ENCODE data around the gene ICAM2.
A peak's percentile ranks its signal among the peaks of the same experiment; 100 is the strongest.

ICAM2 gene

GRCh38 chr17:64020056-64020766 lies at the start of gene ICAM2:
Gene ICAM2 (minus strand): TSS chr17:64020633. CDS start chr17:64006691, 13,942 bp downstream.
- Mint-ChIP-seq H3K9me3 (no peaks in the 10 kb centered on the region), H3K4me3 (peak within 1 kb of the TSS; percentile 100), H3K36me3 (ENCODE audit: low read depth) (peaks cover 7% of the 10 kb centered on the region), H3K27ac (peak within 1 kb of the TSS; percentile 100), H3K4me1 (ENCODE audit: low read depth) (peaks cover 89% of the 10 kb centered on the region), H3K27me3 (no peaks in the 10 kb centered on the region)

DNA sequence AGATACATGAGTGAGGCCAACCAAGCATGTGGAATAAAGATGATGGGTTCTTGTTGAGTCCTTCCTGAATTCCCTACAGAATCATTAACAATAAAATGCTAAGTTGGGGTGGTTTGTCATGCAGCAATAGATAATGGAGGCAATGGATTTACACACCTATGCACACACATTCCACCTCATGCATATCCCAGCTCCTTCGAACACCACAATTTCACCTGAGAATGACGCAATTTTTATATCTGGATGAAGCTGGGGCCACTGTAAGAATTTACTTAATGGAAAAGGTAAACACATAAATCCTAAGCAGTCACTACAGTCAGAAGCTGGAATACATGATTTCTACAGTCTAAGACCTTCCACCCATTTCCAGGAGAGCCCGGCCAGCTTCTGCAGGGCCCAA lies 49.8 kb upstream of the ICAM2 start:
- Mint-ChIP-seq H3K27me3 (no peaks in the 10 kb centered on the region), H3K4me3 (no peak overlapping the region), H3K9me3 (peaks cover 5% of the 10 kb centered on the region), H3K4me1 (ENCODE audit: low read depth) (peaks cover 32% of the 10 kb centered on the region), H3K27ac (no peak overlapping the region), H3K36me3 (ENCODE audit: low read depth) (peaks cover 81% of the 10 kb centered on the region)

- Mint-ChIP-seq H3K27ac (no peak overlapping the region), H3K4me1 (ENCODE audit: low read depth) (peaks cover 37% of the 10 kb centered on the region), H3K27me3 (no peaks in the 10 kb centered on the region), H3K9me3 (peaks cover 5% of the 10 kb centered on the region), H3K36me3 (ENCODE audit: low read depth) (peaks cover 85% of the 10 kb centered on the region), H3K4me3 (no peak overlapping the region)
Measured at GRCh38 chr17:64069143-64069542, 48.7 kb upstream of the ICAM2 start.

DNA sequence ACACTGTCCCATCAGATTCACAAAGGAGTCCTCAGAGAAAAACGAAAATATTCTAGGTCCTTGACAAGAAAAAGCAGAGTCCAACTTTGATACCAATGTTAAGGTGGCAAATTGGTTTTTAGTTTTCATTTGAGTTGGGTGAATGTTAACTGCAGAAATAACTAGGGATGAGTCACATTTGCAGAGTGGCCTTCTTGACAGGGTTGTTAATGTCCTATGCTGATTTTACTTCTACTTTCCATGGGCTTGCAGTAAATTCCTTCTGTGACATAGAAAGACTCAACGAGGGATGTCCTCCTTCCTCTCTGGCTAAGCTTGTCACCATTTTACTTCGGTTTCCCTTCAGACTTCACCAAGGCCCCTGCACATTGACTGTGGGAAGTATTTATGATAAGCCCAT lies 47.2 kb upstream of the ICAM2 start:
- peaks cover 89% of the 10 kb centered on the region for H3K36me3 Mint-ChIP-seq (ENCODE audit: low read depth)
- peaks cover 5% of the 10 kb centered on the region for H3K9me3 Mint-ChIP-seq
- no peaks in the 10 kb centered on the region for H3K27me3 Mint-ChIP-seq
- peaks cover 47% of the 10 kb centered on the region for H3K4me1 Mint-ChIP-seq (ENCODE audit: low read depth)
- peak overlapping the region; percentile 92 for H3K27ac Mint-ChIP-seq
- peak overlapping the region; percentile 71 for H3K4me3 Mint-ChIP-seq

DNA sequence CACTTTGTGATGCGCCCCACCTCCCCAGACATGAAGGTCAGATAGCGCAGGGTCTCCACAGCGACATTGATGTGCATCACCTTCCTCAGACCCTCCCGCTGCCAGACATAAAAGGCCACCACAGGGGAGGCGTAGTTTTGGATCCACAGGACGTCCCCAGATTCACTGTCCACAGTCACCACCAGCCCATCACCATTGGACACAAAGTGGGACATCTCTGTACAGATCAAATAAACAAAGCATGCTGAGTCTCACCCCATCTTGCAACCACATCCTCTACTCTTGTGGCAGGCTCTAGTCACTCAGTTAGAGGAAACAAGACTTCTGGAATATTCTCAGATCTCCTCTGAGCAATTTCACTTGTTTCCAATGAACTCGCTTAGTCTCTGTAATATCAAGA lies 46.3 kb upstream of the ICAM2 start:
- peaks cover 54% of the 10 kb centered on the region for H3K4me1 Mint-ChIP-seq (ENCODE audit: low read depth)
- H3K9me3 Mint-ChIP-seq, result peaks cover 5% of the 10 kb centered on the region
- peaks cover 84% of the 10 kb centered on the region for H3K36me3 Mint-ChIP-seq (ENCODE audit: low read depth)
- H3K27ac Mint-ChIP-seq, result peak overlapping the region; percentile 92
- H3K4me3 Mint-ChIP-seq, result peak overlapping the region; percentile 71
- H3K27me3 Mint-ChIP-seq, result no peaks in the 10 kb centered on the region

DNA sequence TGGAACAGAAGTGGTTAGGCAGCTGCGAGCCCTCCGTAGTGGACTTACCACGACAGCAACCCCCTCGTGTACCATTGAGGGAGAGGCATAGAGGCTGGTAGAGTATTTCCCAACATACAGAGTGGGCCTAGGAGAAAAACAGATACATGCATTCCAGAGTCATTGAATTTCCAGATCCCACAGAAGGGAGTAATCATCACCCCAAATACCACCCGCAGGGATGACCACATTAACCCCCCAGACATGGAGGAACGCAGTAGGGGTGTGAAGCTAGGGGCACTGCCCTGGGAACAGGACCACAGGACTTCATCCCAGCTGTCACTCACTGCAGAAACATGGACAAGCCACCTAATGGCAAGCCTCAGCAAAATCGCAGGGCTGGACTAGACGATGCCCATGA lies 44.7 kb upstream of the ICAM2 start:
- Mint-ChIP-seq H3K36me3 (ENCODE audit: low read depth) (peaks cover 81% of the 10 kb centered on the region), H3K4me3 (peak overlapping the region; percentile 32), H3K9me3 (no peaks in the 10 kb centered on the region), H3K4me1 (ENCODE audit: low read depth) (peaks cover 70% of the 10 kb centered on the region), H3K27ac (no peak overlapping the region), H3K27me3 (no peaks in the 10 kb centered on the region)

DNA sequence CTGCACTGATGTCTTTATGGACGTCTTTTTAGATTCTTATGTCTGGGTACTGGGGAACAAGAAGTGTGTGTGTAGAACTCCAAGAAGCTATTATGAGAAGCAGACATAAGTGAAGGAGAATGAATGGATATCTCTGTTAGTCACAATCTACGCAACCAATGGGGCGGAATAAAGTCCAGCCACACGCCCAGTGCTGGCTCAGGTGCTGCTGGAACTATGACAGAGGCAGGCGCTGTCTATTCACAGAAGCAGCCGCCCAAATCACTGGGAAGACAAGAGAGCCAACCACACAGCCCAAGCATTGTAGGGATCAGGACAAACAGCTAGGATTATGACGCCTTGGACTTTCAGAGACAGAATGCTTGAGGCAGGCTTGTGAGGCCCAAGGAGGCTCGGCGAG lies 43.9 kb upstream of the ICAM2 start:
- H3K4me3 Mint-ChIP-seq, result peak overlapping the region; percentile 32
- H3K27ac Mint-ChIP-seq, result no peak overlapping the region
- H3K27me3 Mint-ChIP-seq, result no peaks in the 10 kb centered on the region
- peaks cover 73% of the 10 kb centered on the region for H3K4me1 Mint-ChIP-seq (ENCODE audit: low read depth)
- peaks cover 79% of the 10 kb centered on the region for H3K36me3 Mint-ChIP-seq (ENCODE audit: low read depth)
- H3K9me3 Mint-ChIP-seq, result no peaks in the 10 kb centered on the region

- Mint-ChIP-seq H3K27ac (peak overlapping the region; percentile 23), H3K4me3 (peak overlapping the region; percentile 33), H3K36me3 (ENCODE audit: low read depth) (peaks cover 79% of the 10 kb centered on the region), H3K27me3 (no peaks in the 10 kb centered on the region), H3K4me1 (ENCODE audit: low read depth) (peaks cover 74% of the 10 kb centered on the region), H3K9me3 (no peaks in the 10 kb centered on the region)
Measured at GRCh38 chr17:64063766-64064224, 43.4 kb upstream of the ICAM2 start.

DNA sequence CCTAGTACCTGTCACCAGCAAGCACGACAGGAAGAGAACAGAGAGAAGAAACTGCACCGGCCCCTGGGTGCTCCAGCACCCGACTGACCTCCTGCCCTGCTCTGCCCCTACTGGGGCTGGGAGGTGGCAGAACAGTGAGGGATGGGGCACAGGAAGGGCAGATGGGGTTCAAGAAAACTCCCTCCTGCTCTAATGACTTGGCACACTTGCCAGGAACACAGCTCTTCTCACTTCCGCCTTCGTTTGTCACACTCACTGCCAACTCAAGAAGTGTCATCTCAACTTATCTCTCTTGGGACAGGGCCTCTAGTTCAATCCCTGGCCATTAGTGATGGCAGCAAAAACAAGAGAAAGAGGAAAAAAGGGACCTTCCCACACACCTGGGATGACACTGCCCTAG lies 42.7 kb upstream of the ICAM2 start:
- Mint-ChIP-seq H3K36me3 (ENCODE audit: low read depth) (peaks cover 79% of the 10 kb centered on the region), H3K4me3 (peak overlapping the region; percentile 38), H3K9me3 (no peaks in the 10 kb centered on the region), H3K4me1 (ENCODE audit: low read depth) (peaks cover 81% of the 10 kb centered on the region), H3K27me3 (no peaks in the 10 kb centered on the region), H3K27ac (peak overlapping the region; percentile 59)

DNA sequence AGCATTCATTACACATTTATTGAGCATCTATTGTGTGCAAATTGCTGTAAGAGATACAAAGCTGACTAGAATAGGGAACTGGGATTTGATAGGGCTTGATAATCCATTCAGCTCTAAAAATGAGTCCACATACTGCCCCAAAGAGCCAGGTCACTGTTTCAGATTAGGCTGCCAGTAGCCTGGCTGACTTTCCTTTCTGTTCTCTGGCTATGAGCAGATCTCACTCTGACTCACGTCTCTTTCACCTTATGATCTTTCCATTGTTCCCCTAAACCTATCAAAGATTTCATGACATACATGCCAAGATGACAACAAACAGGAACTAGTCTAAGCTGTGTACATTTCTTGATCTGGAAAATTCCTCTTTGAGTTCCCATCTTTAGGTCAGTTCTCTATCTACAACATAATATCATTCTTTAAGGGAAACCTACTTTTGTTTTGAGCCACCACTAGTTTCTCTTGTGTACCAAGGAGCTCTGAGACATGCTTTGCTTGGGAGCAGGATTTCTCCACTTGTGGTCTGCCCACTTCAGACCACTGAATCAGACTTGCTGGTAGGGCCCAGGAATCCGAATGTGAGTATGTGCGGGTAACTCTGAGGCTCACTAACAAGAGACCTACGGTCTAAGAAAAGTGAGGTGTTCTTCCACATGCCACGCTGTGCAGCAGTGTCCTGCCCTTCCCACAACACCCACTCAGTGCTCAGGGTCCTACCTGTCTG lies 40.9 kb upstream of the ICAM2 start:
- H3K27me3 Mint-ChIP-seq, result no peaks in the 10 kb centered on the region
- H3K36me3 Mint-ChIP-seq (ENCODE audit: low read depth), result peaks cover 72% of the 10 kb centered on the region
- H3K4me3 Mint-ChIP-seq, result peak overlapping the region; percentile 3
- H3K9me3 Mint-ChIP-seq, result no peaks in the 10 kb centered on the region
- H3K27ac Mint-ChIP-seq, result peak overlapping the region; percentile 80
- peaks cover 76% of the 10 kb centered on the region for H3K4me1 Mint-ChIP-seq (ENCODE audit: low read depth)

DNA sequence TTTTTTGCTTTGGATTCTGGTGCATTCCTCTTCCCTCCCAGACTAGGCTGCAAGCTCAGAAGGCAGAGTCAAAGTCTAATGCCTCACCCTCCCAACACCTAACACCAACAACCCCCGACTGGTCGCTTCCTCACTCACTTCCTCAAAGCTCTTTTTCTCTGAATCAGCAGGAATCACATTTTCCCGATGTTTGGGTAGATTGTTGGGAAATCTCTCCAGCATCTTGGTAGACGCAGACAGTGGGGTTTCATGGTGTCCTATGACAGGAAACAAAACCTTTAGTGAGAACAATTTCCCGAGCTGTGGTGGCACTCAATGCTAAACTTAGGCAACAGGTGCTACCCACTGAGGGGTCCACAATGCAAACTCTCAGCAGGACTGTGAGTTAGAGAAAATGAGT lies 39.9 kb upstream of the ICAM2 start:
- Mint-ChIP-seq H3K27ac (peak overlapping the region; percentile 80), H3K36me3 (ENCODE audit: low read depth) (peaks cover 75% of the 10 kb centered on the region), H3K27me3 (no peaks in the 10 kb centered on the region), H3K4me1 (ENCODE audit: low read depth) (peaks cover 75% of the 10 kb centered on the region), H3K9me3 (no peaks in the 10 kb centered on the region), H3K4me3 (no peak overlapping the region)

- peaks cover 73% of the 10 kb centered on the region for H3K4me1 Mint-ChIP-seq (ENCODE audit: low read depth)
- peak overlapping the region; percentile 80 for H3K27ac Mint-ChIP-seq
- peaks cover 77% of the 10 kb centered on the region for H3K36me3 Mint-ChIP-seq (ENCODE audit: low read depth)
- H3K27me3 Mint-ChIP-seq, result no peaks in the 10 kb centered on the region
- no peaks in the 10 kb centered on the region for H3K9me3 Mint-ChIP-seq
- no peak overlapping the region for H3K4me3 Mint-ChIP-seq
Measured at GRCh38 chr17:64059756-64060155, 39.3 kb upstream of the ICAM2 start.

DNA sequence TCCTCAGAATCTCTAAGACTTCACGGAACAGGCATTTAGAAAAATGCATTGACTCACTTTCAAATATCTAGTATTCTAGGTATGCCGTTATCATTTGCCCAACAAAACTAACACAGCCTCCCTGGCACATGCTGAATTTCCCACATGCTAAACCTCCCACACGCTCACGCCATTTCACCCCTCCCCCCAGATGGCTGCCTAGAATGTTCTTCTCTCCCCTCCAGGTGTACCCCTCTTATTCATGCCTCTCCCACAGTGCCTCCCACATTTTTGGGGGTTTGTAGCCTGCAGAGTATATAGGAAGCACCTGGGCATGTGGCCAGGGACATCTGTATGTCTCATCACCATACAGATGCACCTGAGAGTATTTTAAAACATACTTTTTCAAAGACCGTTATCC lies 38.2 kb upstream of the ICAM2 start:
- peaks cover 69% of the 10 kb centered on the region for H3K36me3 Mint-ChIP-seq (ENCODE audit: low read depth)
- no peaks in the 10 kb centered on the region for H3K9me3 Mint-ChIP-seq
- peaks cover 62% of the 10 kb centered on the region for H3K4me1 Mint-ChIP-seq (ENCODE audit: low read depth)
- no peak overlapping the region for H3K4me3 Mint-ChIP-seq
- H3K27me3 Mint-ChIP-seq, result no peaks in the 10 kb centered on the region
- peak overlapping the region; percentile 48 for H3K27ac Mint-ChIP-seq

GRCh38 chr17:64057701-64058263 lies 37.3 kb upstream of the ICAM2 start:
- H3K4me1 Mint-ChIP-seq (ENCODE audit: low read depth), result peaks cover 53% of the 10 kb centered on the region
- no peak overlapping the region for H3K4me3 Mint-ChIP-seq

DNA sequence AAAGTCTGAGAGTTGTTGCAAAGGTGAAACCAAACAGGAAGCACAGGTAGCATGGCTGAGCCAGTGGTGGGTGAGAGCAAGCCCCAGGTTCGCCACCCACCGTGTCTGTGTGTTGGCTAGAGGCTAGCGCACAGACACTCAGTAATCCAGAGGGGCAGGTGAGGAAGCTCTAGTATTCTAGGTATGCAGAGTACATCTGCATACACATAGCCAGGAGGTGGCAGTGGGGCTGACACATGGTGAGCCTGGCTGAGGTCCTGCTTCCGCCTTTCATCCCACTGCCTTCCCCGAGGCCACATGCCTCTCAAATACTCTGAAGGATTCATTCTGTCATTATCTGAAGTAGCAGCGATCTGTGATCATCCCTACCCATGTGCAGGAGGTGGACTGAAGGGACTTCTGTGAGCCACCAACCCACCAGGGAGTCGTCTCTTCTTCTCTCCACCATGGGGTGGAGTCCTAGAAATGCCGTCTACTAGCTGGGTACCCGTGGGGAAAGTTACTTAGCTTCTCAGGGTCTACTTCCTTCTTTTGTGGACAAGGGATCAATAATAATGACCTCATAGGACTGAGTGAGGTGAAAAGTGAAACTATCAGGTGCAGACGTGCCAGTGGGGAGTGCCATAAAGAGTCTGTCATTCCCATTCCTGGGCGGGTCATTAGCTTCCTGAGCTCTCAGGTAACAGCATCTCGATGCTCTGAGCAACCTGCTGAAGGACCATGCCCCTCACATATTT lies 36.0 kb upstream of the ICAM2 start:
- Mint-ChIP-seq H3K27me3 (no peaks in the 10 kb centered on the region), H3K4me3 (no peak overlapping the region), H3K4me1 (ENCODE audit: low read depth) (peaks cover 47% of the 10 kb centered on the region), H3K27ac (peak overlapping the region; percentile 38), H3K36me3 (ENCODE audit: low read depth) (peaks cover 76% of the 10 kb centered on the region), H3K9me3 (no peaks in the 10 kb centered on the region)

More at GRCh38 chr17:64057701-64058263, 37.3 kb upstream of the ICAM2 start:
- no peak overlapping the region for H3K27ac Mint-ChIP-seq
- peaks cover 70% of the 10 kb centered on the region for H3K36me3 Mint-ChIP-seq (ENCODE audit: low read depth)
- no peaks in the 10 kb centered on the region for H3K27me3 Mint-ChIP-seq
- no peaks in the 10 kb centered on the region for H3K9me3 Mint-ChIP-seq

Measured in stimulated activated naive CD8-positive, alpha-beta T cell treated with anti-CD3 and anti-CD28 coated beads, Interleukin-15, Interleukin-2, amounts not matched to agents 100 ng/mL and 50 ng/mL, for 24 hours (primary cell).